ENCODE data around the gene FHOD1. TPM values are rescaled to one million over a fixed set of nuclear protein-coding genes. Genes with fewer than 3 reads are reported as not detected.
A peak's percentile ranks its signal among the peaks of the same experiment; 100 is the strongest.

FHOD1 gene
- total RNA-seq, 2 experiments from 2014 or later, result 102 to 105 TPM

DNA sequence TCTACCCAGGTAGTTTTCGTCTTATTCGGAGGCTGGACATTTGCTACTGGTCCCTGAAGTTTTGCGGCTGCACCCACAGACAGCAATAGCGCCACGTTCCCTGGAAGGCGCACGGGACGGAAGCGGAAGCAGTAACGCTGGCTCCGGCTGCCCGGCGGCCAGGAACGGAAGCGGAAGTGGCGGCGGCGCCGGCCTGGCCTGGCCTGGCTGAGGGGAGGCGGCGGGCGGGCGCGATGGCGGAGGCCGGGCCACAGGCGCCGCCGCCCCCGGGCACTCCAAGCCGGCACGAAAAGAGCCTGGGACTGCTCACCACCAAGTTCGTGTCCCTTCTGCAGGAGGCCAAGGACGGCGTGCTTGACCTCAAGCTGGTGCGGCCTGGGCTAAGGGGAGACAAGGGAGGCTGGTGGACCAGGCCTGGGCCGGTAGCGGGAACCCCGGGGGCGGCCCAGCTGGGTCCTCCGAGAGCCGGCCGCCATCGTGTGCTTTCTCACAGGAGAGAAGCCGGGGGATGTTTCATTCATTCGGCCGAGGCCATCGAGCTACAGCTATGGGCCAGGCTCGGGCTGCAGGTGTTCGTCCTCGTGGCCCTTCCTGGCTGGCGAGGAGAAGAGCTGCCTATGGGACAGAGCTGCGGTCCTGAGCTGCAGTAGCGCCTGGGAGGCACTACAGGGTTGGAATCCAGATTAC lies 55.1 kb downstream of the FHOD1 start, which contains the start of gene E2F4:
E2F4 (plus strand) TSS at position 161 of the 687 bp plus-strand sequence; CDS start at position 234, 73 bp downstream.
- intact Hi-C loops (cut with micrococcal nuclease), result loop anchor here (2.0 kb wide), 1 partner anchor 53 kb away; no protein-coding TSS in a partner anchor
- Mint-ChIP-seq H3K4me3 (peak within 1 kb of the TSS; percentile 93), H3K27ac (peak within 1 kb of the TSS; percentile 88), H3K9me3 (no peaks in the 10 kb centered on the region), H3K27me3 (no peaks in the 10 kb centered on the region), H3K36me3 (ENCODE audit: low read depth) (peaks cover 42% of the 10 kb centered on the region), H3K4me1 (ENCODE audit: low read depth) (peaks cover 45% of the 10 kb centered on the region)
- CTCF ChIA-PET, result interaction anchor here (1.0 to 1.7 kb wide), 7 partner anchors 35 to 239 kb away, joined by 3 to 6 read pairs (median 3); partner anchors contain the start of genes FHOD1 and TMEM208
- POLR2A ChIA-PET, result interaction anchor here (0.9 to 2.2 kb wide), 5 partner anchors 15 to 44 kb away, joined by 4 to 9 read pairs (median 5); no protein-coding TSS in a partner anchor
- peak; percentile 98 for ATAC-seq
- TF ChIP-seq CTCF (IDR thresholded peaks at IDR 0.05), result no peak
- DNase-seq, result peak; percentile 91

DNA sequence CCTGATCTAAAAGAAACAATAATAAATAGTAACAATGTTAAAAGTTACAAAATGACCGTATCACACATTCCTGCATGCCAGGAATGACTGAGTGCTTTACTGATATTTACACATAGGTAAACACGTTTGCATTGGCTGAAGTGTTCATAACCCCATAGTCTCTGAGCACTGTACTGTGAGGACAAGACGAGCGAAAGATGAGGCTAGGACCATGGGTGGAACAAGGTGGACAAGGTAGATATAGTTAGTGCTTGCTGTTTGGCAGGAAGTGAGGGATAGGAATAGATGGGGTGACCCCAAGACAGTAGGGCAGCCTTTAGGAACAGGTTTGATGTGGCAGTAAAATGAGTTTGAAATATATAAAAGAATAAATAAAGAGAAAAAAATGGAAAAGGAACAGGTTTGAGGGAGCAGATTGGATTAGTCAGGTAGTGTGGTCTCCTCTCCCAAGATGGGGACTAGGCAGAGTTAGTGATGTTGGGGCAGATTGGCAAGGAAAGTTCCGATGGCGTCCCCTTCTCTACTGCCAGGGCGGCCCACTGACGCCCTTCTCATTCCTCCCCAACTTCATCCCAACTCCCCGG lies 55.8 kb downstream of the FHOD1 start:
- no peak for TF ChIP-seq CTCF (IDR thresholded peaks at IDR 0.05)
- ChIA-PET POLR2A (no interaction called here), CTCF (interaction anchor here (1.7 kb wide), 1 partner anchor 55 kb away, joined by 6 read pairs; the partner anchor contains the start of gene FHOD1)
- peak overlapping the region; percentile 88 for H3K27ac Mint-ChIP-seq
- H3K9me3 Mint-ChIP-seq, result no peaks in the 10 kb centered on the region
- peaks cover 36% of the 10 kb centered on the region for H3K36me3 Mint-ChIP-seq (ENCODE audit: low read depth)
- intact Hi-C loops (cut with micrococcal nuclease), result no loop called here
- ATAC-seq (peak; percentile 34), DNase-seq (no peak)
- no peaks in the 10 kb centered on the region for H3K27me3 Mint-ChIP-seq
- H3K4me1 Mint-ChIP-seq (ENCODE audit: low read depth), result peaks cover 40% of the 10 kb centered on the region
- H3K4me3 Mint-ChIP-seq, result peak overlapping the region; percentile 93

DNA sequence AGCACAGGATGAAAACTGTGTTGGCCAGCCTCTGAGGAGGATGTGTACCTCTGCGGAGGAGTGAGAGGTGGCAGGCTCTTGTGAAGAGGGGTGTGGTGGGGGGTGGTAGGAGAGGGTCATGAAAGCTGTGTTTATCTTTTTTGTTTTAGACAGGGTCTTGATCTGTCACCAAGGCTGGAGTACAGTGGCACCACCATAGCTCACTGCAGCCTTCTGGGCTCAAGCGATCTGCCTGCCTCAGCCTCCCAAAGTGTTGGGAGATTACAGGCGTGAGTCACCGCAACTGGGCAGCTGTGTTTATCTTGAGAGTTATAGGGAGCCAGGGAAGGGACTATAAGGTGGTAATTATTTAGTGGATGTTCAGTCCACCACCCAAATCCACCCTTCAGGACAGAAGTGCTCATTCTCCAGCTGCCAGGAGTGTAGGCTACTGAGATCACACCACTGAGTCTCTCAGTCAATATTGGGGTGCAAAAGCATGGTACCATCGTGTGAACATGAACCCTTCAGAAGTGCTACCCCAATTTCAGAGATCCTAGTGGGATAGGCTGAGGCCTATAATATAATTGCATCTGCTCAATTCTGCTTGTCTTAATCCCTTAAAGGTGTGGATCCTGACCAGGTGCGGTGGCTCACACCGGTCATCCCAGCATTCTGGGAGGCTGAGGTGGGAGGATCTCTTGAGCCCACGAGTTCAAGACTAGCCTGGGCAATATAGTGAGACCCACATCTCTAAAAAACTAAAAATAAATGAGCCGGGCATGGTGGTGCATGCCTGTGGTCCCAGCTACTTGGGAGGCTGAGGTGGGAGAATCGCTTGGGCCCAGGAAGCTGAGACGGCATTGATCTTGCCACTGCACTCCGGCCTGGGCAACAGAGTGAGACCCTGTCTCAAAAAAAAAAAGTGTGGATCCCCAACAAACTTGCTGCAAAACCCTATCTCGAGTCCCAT lies 56.6 kb downstream of the FHOD1 start:
- Mint-ChIP-seq H3K4me1 (ENCODE audit: low read depth) (peaks cover 32% of the 10 kb centered on the region), H3K27ac (peak overlapping the region; percentile 88), H3K27me3 (peaks cover under 1% of the 10 kb centered on the region), H3K36me3 (ENCODE audit: low read depth) (peaks cover 29% of the 10 kb centered on the region), H3K4me3 (peak overlapping the region; percentile 93), H3K9me3 (no peaks in the 10 kb centered on the region)
- ATAC-seq (no peak), DNase-seq (no peak)
- no peak for TF ChIP-seq CTCF (IDR thresholded peaks at IDR 0.05)
- ChIA-PET POLR2A (interaction anchor here (1.1 kb wide), 1 partner anchor 36 kb away, joined by 3 read pairs; no protein-coding TSS in a partner anchor), CTCF (interaction anchor here (1.9 kb wide), 1 partner anchor 35 kb away, joined by 7 read pairs; no protein-coding TSS in a partner anchor)
- intact Hi-C loops (cut with micrococcal nuclease), result no loop called here

DNA sequence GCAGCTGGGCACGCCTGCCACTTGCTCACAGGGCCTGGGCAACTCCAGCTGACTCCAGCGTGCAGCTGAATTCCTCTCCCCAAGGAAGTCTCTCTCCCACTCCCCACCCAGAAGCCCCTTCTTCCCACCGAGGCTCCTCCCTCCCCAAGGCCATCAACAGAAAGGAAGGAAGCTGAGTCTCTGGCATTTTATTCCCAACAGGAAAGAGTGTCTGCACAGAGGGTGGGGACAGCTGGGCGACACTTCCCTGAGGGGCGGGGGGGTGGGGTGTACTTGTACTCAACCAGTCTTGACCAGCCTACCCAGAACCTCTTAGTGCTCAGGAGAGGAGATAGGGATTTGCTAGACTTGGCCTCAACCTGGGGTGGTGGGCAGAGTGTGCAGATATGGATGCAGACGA lies 57.2 kb downstream of the FHOD1 start, which contains the start of gene EXOC3L1:
EXOC3L1 (minus strand) TSS at position 96 of the 400 bp plus-strand sequence. CDS start 460 bp downstream, outside the sequence.
- CTCF ChIA-PET, result interaction anchor here (1.8 to 1.9 kb wide), 2 partner anchors 35 to 172 kb away, joined by 6 to 7 read pairs; no protein-coding TSS in a partner anchor

More for the DNA sequence above, 57.2 kb downstream of the FHOD1 start, which contains the start of gene EXOC3L1:
- no peaks in the 10 kb centered on the region for H3K9me3 Mint-ChIP-seq
- no peak within 1 kb of the TSS for H3K27ac Mint-ChIP-seq
- ATAC-seq, result no peak
- intact Hi-C loops (cut with micrococcal nuclease), result no loop called here
- peaks cover 7% of the 10 kb centered on the region for H3K27me3 Mint-ChIP-seq
- peaks cover 36% of the 10 kb centered on the region for H3K4me1 Mint-ChIP-seq (ENCODE audit: low read depth)
- DNase-seq, result no peak
- POLR2A ChIA-PET, result interaction anchor here (1.1 kb wide), 1 partner anchor 35 kb away, joined by 3 read pairs; no protein-coding TSS in a partner anchor
- peaks cover 25% of the 10 kb centered on the region for H3K36me3 Mint-ChIP-seq (ENCODE audit: low read depth)
- no peak within 1 kb of the TSS for H3K4me3 Mint-ChIP-seq
- TF ChIP-seq CTCF (IDR thresholded peaks at IDR 0.05), result no peak

Data from activated CD8-positive, alpha-beta T cell treated with anti-CD3 and anti-CD28 coated beads for 36 hours (primary cell).